HG03442 (cell line): ENCODE results near the gene EFEMP1.
"Not testable (repeated sequence)": the region's sequence is repeated elsewhere in the genome, so short reads cannot be mapped to it uniquely, and the experiment has no call there.

ENCODE experiments used
- ATAC-seq: cut with Tn5 transposase; IDR thresholded peaks from one replicate; pipeline ENCODE4 v1.9.1; 2021; ENCODE audit warnings: mild to moderate bottlenecking, moderate library complexity; ENCODE audit not compliant: unreplicated experiment

The EFEMP1 gene

DNA sequence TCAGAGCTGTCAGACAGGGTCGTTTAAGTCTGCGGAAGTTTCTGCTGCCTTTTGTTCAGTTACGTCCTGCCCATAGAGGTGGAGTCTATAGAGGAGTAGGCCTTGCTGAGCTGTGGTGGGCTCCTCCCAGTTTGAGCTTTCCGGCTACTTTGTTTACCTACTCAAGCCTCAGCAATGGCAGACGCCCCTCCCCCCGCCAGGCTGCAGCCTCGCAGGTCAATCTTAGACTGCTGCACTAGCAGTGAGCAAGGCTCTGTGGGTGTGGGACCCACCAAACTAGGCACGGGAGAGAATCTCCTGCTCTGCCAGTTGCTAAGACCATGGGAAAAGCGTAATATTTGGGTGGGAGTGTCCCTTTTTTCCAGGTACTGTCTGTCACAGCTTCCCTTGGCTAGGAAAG lies 86.5 kb downstream of the EFEMP1 start:
- ATAC-seq: no peak

DNA sequence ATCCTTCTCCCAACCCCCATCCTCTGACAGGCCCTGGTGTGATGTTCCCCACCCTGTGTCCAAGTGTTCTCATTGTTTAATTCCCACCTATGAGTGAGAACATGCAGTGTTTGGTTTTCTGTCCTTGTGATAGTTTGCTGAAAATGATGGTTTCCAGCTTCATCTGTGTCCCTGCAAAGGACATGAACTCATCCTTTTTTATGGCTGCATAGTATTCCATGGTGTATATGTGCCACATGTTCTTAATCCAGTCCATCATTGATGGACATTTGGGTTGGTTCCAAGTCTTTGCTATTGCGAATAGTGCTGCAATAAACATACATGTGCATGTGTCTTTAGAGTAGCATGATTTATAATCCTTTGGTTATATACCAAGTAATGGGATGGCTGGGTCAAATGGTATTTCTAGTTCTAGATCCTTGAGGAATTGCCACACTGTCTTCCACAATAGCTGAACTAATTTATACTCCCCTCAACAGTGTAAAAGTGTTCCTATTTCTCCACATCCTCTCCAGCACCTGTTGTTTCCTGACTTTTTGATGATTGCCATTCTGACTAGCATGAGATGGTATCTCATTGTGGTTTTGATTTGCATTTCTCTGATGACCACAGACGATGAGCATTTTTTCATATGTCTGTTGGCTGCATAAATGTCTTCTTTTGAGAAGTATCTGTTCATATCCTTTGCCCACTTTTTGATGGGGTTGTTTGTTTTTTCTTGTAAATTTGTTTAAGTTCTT lies 91.7 kb downstream of the EFEMP1 start:
- not testable (repeated sequence) for ATAC-seq

DNA sequence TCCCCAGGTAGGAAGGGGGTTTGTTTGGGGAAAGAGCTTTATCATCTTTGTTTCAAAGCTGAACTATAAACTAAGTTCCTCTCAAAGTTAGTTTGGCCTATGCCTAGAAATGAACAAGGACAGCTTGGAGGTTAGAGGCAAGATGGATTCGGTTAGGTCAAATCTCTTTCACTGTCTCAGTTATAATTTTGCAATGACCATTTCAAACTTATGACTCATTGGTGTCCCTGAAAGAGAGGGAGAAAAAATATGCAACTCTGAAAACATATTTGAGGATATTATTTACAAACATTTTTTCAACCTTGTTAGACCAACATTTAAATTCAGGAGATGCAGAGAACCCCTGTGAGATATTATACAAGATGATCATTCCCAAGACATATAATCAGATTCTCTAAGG lies 95.7 kb downstream of the EFEMP1 start:
- ATAC-seq: no peak

DNA sequence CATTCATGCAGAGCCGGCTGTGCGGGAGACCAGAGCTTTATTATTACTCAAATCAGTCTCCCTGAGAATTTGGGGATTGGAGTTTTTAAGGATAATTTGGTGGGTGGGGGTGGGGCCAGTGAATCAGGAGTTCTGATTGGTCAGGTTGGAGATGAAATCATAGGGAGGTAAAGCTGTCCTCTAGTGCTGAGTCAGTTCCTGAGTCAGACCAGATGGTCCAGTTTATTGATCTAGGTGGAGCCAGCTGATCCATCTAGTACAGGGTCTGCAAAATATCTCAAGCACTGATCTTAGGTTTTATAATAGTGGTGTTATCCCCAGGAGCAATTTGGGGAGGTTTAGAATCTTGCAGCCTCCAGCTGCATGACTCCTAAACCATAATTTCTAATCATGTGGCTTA lies 96.2 kb downstream of the EFEMP1 start:
- not testable (repeated sequence) for ATAC-seq

DNA sequence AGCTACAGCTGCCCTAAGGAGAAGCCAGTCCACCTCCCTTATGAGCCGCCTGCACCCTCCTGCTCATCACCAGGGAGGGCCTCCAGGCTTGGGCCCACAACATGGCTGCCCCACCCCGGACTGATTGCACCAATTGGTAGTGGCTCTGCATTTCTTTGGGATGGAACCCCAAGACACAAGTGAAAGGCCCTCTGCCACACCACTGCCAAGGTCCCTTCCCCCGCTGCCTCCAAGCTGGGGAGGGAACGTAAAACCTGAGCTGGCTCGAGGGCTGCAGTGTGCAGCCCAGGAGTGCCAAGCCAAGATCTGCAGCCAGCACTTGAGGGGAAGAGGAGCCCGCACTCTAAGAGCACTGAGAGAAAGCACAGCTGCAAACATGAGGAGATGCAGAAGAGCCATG lies 97.3 kb downstream of the EFEMP1 start:
- ATAC-seq: no peak

DNA sequence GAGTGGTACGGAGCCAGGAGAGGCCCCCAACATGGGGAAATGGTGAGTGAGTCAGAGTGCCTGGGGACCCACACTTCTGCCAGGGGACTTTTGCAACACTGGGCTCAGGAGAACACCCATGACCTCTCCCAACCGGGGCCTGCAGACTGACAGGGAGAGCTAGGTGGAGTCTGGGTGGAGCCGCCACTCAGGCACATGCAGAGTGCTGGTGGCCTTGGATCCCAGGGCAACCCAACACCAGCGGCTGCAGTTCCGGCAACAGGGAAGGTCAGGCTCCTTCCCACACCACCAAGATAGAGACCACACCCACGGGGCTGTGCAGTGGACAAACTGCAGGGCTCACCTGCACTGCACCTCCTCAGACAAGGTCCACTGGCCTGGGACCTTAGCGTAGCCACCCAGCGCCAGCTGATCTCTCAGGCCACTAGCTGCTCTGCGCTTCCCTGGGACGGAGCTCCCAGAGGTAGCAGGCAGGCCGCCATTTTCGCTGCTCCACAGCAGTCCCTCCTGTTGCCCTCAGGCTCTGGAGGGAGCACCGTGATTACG lies 99.0 kb downstream of the EFEMP1 start:
- no peak for ATAC-seq
